HG03354 (cell line): ENCODE data around the gene MAP3K20.
A peak's percentile ranks its signal among the peaks of the same experiment; 100 is the strongest.
"Not testable (repeated sequence)": the region's sequence is repeated elsewhere in the genome, so short reads cannot be mapped to it uniquely, and the experiment has no call there.

Source experiments
- ATAC-seq: cut with Tn5 transposase; IDR thresholded peaks from one replicate; pipeline ENCODE4 v1.9.1; 2021; ENCODE audit warnings: mild to moderate bottlenecking; ENCODE audit not compliant: unreplicated experiment, poor library complexity, severe bottlenecking

The MAP3K20 gene

GRCh38 chr2:173187941-173188788, 112.5 kb downstream of the MAP3K20 start:
- no peak for ATAC-seq

GRCh38 chr2:173191601-173192000, 116.0 kb downstream of the MAP3K20 start:
- ATAC-seq = no peak

- no peak for ATAC-seq
Measured at GRCh38 chr2:173192071-173192470, 116.4 kb downstream of the MAP3K20 start.

DNA sequence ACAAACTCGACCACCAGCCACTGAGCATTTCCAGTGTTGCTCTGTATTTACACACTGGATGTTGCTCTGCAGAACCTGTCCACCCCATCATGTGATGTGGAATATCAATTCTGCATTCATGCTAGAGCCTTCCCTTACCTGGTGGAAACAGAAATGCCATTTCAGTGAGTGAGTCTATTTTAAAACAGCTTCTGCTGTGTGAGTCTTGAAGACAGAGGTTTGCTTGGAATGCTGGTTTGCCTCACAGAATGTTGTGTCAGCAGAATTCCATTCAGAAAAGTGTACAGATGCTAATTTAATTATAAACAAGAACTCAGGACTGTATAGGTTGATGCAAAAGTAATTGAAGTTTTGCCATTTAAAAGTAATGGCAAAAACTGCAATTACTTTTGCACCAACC, 118.3 kb downstream of the MAP3K20 start:
- no peak for ATAC-seq

GRCh38 chr2:173195100-173195499, 119.5 kb downstream of the MAP3K20 start:
- ATAC-seq = no peak

DNA sequence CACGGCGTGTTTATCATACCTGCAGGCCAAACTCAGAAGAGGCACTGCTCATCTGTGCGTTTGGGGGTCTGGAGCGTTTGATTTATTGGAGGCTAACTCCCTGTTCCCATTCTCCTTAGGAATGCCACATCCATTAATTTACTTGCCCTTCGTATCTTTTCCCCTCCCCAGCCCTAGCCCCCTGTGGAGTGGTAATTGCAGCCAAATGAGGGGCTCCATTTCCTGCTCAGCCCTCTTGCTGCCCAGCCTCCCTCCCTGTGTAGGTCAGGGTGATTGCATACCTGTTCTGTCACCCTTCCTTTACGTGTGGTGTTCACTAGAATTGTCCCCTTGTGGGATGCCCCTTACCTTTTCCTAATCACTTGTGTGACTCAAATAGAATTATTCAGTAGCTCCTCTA, 120.4 kb downstream of the MAP3K20 start:
- no peak for ATAC-seq

- ATAC-seq = no peak
Measured at GRCh38 chr2:173196638-173197037, 121.0 kb downstream of the MAP3K20 start.

DNA sequence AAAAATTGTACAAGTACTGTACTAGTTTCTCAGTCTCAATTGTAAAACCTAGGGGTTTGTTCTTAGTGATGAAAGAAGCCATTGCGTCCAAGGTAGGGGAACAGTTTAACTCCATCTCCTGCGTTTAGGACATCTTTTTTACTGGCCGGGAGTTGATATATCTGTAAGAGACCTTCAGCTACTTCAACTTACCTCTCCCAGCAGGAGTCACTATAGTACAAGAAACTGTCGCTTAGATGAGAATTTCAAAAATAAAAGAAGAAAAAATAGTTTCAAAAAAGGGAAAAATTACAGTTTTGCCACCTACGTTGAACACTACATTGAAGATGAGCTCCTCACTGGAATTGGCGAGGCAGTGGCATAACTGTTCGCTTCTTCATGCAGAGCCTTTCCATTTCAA, 122.7 kb downstream of the MAP3K20 start:
- ATAC-seq = no peak

- ATAC-seq = no peak
Measured at GRCh38 chr2:173199294-173199693, 123.6 kb downstream of the MAP3K20 start.

GRCh38 chr2:173202570-173202969, 126.9 kb downstream of the MAP3K20 start:
- no peak for ATAC-seq

DNA sequence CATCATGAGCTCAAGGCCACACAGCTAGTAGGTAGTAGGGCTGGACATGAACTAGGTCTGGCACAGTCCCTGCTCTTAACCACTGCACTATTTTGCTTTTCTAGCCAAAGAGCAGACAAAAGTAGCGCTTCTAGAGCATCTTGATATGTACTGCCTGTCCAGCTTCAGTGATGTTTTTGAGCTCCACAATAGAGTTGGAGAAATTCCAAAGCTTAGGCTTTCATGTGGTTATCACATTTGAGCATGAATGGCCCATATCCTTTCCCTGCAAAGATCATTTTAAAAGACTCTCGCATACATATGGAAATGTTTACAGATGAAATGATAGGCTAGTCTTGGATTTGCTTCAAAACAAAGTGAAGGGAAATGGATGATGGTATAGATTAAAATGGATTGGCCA, 128.7 kb downstream of the MAP3K20 start:
- no peak for ATAC-seq

GRCh38 chr2:173205375-173205774, 129.7 kb downstream of the MAP3K20 start:
- ATAC-seq = no peak

DNA sequence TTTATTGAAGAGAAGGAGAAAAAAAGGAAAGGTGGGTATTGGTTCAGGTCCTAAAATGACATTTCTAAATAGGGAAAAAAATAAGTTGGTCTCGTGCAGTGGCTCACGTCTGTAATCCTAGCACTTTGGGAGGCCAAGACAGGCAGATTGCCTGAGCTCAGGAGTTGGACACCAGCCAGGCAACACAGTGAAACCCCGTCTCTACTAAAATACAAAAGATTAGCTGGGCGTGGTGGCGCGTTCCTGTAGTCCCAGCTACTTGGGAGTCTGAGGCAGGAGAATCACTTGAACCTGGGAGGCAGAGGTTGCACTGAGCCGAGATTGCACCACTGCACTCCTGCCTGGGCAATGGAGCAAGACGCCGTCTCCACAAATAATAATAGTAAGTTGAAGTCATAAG, 131.5 kb downstream of the MAP3K20 start:
- ATAC-seq = not testable (repeated sequence)

DNA sequence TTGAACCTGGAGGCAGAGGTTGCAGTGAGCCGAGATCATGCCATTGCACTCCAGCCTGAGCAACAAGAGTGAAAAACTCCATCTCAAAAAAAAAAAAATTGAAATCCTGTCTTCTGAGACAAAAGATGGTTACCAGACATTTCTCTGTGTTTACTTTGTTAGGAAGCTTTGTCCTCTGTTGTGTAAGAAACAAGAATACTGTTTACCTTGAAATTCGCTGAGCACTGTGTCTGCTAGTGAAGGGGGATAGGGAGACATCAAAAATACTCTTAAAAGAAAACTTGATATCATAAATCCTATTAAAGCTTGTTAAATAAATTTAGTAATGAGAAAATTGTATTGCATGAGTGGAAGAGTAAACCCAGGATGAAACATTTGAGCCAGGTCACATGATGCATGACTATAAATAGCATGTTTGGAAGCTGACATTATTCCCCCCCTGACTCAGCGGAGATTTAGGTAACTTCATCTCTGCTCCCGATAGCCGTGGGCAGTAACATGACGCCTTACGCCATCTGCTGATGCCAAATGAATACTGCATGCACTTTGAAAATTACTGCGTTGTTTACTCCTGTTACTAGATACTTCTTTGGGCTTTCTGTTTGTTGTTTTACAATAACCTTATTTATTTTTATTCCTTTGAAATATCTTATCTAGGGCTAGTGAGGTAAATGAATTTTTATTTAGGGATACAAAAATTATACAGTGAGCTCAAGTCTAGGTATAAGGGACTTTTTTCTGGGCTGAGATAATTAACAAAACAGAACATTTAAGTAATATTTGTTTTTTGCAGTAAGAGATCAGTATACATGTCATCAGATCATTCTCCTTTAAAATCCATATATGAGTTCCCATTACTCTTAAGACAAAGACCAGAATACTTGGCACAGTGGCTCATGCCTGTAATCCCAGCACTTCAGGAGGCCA, 134.9 kb downstream of the MAP3K20 start:
- ATAC-seq = peak; percentile 73

DNA sequence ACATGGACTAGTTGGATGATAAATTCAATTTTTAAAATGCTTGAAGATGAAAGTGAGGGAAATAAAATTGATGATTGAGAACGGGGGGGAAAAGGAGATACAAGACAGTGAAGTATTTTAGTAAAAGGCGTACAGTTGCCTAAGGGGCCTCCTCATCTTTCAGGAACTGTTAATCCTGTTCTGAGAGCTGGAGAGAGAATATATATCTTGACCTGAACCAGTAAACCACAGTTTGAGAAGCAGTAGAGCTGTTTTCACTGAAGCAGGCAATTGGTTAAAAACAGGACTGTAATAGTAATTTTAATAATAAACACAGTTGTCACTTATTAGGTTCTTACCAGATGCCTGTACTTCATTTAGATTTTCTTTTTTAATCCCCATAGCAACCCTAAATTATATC, 137.5 kb downstream of the MAP3K20 start:
- ATAC-seq = no peak

DNA sequence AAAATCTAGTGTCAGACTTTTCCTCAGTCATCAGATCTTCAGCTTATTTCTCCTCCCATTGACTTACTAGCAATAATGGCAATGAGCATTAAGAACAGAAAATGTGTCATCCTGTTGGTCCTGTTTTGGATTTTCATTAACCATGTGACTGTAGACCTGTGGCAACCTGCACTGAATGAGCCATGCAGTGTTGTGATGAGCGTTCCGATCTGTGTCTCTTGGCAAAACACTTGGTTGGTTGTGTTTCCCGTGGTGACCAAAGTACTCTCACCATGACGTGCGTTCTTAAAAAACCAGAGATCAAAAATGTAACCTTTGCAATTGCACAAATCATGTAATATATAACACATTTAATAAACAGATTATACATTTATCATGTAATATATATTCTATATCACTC, 138.6 kb downstream of the MAP3K20 start:
- ATAC-seq = no peak

- ATAC-seq = no peak
Measured at GRCh38 chr2:173215316-173215715, 139.7 kb downstream of the MAP3K20 start.

DNA sequence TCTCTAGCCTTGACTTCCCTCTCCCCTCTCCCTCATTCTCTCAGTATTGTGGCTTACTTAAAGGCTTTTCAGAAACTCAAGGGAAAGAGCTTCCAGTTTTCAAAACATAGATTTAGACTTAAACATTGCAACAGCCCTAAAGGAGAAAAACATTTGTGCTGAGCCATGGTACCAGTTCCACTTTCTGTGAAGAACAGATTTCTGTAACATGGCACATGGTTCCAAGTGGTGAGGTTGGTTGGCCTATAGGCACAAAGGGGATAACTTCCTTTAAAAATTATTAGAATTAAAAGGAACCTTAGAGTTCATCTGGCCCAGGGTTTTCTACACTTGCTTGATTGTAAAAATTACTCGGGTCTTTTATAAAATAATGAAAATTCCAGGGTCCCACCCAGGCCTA, 140.4 kb downstream of the MAP3K20 start:
- ATAC-seq = no peak

DNA sequence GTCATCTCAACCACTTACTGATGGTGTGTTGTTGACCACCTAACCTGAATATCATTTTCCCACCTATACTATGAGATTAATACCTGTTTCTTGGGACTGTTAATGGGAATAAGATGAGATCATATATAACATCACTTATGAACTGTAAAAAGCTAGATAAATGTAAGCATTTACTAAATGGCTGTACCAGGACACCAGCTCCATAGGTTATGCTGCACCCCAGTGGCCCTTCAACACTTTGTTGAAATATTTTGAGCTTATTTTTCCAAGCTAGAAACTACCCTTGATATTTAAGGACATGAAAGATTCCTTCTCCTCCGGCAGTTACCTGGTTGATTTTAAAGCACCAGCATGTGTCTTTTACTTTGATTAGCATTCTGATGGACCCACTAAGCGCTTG, 141.0 kb downstream of the MAP3K20 start:
- no peak for ATAC-seq

DNA sequence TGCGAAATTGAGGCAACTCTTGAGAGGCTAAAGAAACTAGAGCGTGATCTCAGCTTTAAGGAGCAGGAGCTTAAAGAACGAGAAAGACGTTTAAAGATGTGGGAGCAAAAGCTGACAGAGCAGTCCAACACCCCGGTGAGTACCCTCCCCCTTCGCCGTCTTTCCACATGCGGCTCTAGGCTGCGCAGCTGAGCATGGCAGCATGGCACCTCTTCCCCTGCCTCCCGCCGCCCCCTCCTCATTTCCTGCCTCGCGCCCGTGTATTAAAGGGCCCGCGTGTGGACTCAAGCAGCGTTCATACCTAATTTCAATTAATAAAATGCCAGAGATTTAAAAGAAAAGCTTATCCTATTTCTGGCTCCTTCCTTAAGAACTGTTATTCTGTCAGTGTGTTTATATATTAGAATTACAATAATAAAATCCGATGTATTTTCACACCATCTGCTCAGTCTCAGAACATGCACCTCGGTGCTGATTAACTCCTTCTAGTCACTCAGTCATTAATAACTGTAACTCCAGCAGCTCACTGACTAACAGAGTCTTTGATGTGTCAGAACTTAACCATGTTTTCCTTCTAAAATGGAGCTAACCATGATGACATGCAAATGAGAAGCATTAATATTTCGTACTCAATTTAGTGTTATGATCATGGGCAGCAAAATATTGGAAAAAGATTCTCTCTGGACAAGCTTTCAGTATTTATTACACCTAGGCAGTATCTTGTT, 141.6 kb downstream of the MAP3K20 start:
- no peak for ATAC-seq
